GM23248 (cell line): ENCODE measurements around the gene NRIP3.

Experiments
- EZH2 ChIP-seq: fragments of 200-600 bp; sonication (generic); IDR thresholded peaks from 2 replicates; pipeline ENCODE4 v1.6.1; 2018; ENCODE audit warnings: antibody characterized with exemption, mild to moderate bottlenecking; ENCODE audit not compliant: insufficient read depth, poor library complexity, severe bottlenecking
- EZH2phosphoT487 ChIP-seq: fragments of 200-600 bp; sonication (generic); IDR thresholded peaks from 2 replicates; pipeline ENCODE4 v1.6.1; 2018; ENCODE audit warnings: antibody characterized with exemption, moderate library complexity, mild to moderate bottlenecking, low read depth; ENCODE audit not compliant: insufficient read depth

DNA sequence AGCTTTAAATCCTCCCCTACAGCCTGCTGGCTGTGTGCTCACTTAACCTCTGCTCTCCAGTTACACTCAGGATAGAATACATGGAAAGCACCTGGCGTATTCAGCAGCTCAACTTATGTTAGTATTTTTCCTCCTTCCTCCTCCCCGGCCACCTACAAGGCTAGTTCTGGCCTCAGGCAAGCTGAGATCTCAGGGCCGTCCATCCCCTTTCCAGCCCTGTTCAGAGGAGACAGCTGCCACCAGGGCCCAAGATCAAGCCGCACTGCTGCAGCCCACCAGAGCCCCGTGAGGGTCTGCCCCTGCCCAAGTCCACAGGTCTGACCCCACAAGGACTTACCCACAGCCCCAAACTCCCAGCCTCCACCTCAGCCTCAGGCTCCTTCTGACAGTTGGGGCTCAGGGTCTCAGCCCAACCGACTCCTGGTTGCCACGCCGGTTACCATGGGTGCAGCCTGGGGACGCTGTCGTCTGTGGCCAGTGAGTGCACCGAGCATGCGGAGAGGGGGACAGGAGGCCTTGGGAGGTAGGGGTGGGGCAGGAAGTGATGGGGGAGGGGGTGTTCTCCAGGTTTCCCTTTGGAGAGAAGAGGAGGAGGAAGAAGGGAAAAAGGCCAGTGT lies 71.1 kb downstream of the NRIP3 start, which contains the start of gene C11orf16:
- TF ChIP-seq EZH2phosphoT487 (no peak), EZH2 (no peak)
